C4-2B (cell line): Measurements from ENCODE around the gene ZNF580.

Experiments
- CTCF ChIP-seq: fragments of 450-650 bp; conservative IDR thresholded peaks from 2 replicates; pipeline ENCODE4 v1.5.1; 2017; ENCODE audit warnings: mild to moderate bottlenecking
- ZFX ChIP-seq: fragments of 450-650 bp; IDR thresholded peaks from 2 replicates; pipeline ENCODE4 v1.6.1; 2017

- TF ChIP-seq CTCF, result no peak
- TF ChIP-seq ZFX, result no peak
These were observed 37.1 kb upstream of the ZNF580 start for GRCh38 chr19:55603581-55604292.
